Fibroblast of lung (primary cell): ENCODE measurements around the gene MCM5. TPM values are rescaled to one million over a fixed set of nuclear protein-coding genes. Genes with fewer than 3 reads are reported as not detected.

ENCODE experiments used
- DNase-seq, 2 donors: peaks; one replicate each; pipeline versions ENCODE4 v3.0.0 to v3.0.0-alpha.2; 2010; ENCODE audit warnings: low read depth in 2 of 2
- H2AFZ ChIP-seq: 2 replicates; pipeline ENCODE4 v1.5.1; 2012; ENCODE audit warnings: low read length, control low read depth, inconsistent platforms
- H3K27ac ChIP-seq: 2 replicates; pipeline ENCODE4 v1.5.1; 2011; ENCODE audit warnings: low read length, control low read depth; ENCODE audit not compliant: insufficient read depth
- H3K27me3 ChIP-seq: 2 replicates; pipeline ENCODE4 v1.5.1; 2011; ENCODE audit warnings: mild to moderate bottlenecking, low read length; ENCODE audit not compliant: control insufficient read depth, insufficient read depth
- H3K36me3 ChIP-seq: 2 replicates; pipeline ENCODE4 v1.5.1; 2011; ENCODE audit warnings: low read length; ENCODE audit not compliant: control insufficient read depth, insufficient read depth
- H3K4me1 ChIP-seq: 2 replicates; pipeline ENCODE4 v1.5.1; 2011; ENCODE audit warnings: low read length; ENCODE audit not compliant: control insufficient read depth, insufficient read depth; ENCODE audit errors: extremely low read depth
- H3K4me2 ChIP-seq: 2 replicates; pipeline ENCODE4 v1.5.1; 2011; ENCODE audit warnings: low read length, control low read depth; ENCODE audit not compliant: insufficient read depth; ENCODE audit errors: extremely low read depth
- H3K4me3 ChIP-seq, 4 experiments: fragments of 200-600 bp in 1 of 4; sonication (generic) in 1 of 4; replicated peaks in 1 of 4; 2 replicates each; pipeline ENCODE4 v1.5.1; 2011 to 2016; ENCODE audit warnings: low read length in 4 of 4, low read depth in 3 of 4, mild to moderate bottlenecking in 3 of 4, control low read depth in 2 of 4, inconsistent platforms in 1 of 4, mixed read lengths in 1 of 4; ENCODE audit not compliant: insufficient read depth in 1 of 4; ENCODE audit errors: control extremely low read depth in 1 of 4
- H3K79me2 ChIP-seq: 2 replicates; pipeline ENCODE4 v1.5.1; 2012; ENCODE audit warnings: mild to moderate bottlenecking, low read length, inconsistent platforms; ENCODE audit not compliant: control insufficient read depth, insufficient read depth
- H3K9ac ChIP-seq: 2 replicates; pipeline ENCODE4 v1.5.1; 2011; ENCODE audit warnings: mild to moderate bottlenecking, low read length, control low read depth; ENCODE audit not compliant: insufficient read depth
- H3K9me3 ChIP-seq: 2 replicates; pipeline ENCODE4 v1.5.1; 2012; ENCODE audit warnings: low read depth, low read length; ENCODE audit not compliant: control insufficient read depth, insufficient read depth
- H4K20me1 ChIP-seq: 2 replicates; pipeline ENCODE4 v1.5.1; 2011; ENCODE audit warnings: low read length; ENCODE audit not compliant: control insufficient read depth, insufficient read depth; ENCODE audit errors: extremely low read depth
- CTCF ChIP-seq, 2 donors: IDR thresholded peaks in 1 of 2; conservative IDR thresholded peaks in 1 of 2; 1 replicate in 1 of 2; 2 replicates in 1 of 2; pipeline ENCODE4 v1.5.1; 2011 to 2012; ENCODE audit warnings: low read length in 2 of 2, control low read depth in 1 of 2, inconsistent platforms in 1 of 2, low read depth in 1 of 2, mild to moderate bottlenecking in 1 of 2
- EZH2 ChIP-seq: IDR thresholded peaks from 2 replicates; pipeline ENCODE4 v1.5.1; 2012; ENCODE audit warnings: low read length, control low read depth, mild to moderate bottlenecking; ENCODE audit errors: missing control alignments
- polyA plus RNA-seq, 2 donors: library from polyadenylated mRNA; depleted of rRNA in 1 of 2; stranded (reverse) in 1 of 2; unstranded in 1 of 2; fragments of >200 nt; gene quantifications; 2 replicates each; pipeline ENCODE4 v1.2.1, GENCODE V29; 2011 to 2012; ENCODE audit warnings: missing spikeins in 1 of 2
- total RNA-seq: library from RNA; depleted of rRNA; stranded (reverse); fragments of >200 nt; gene quantifications from 2 replicates; pipeline ENCODE4 v1.2.1, GENCODE V29; 2014

MCM5 gene
- total and polyA plus RNA-seq, 2 donors (not counting 1 experiment from before 2014, with no cell fraction given): 13.4 to 21.7 TPM

GRCh38 chr22:35422145-35422544, 22.2 kb downstream of the MCM5 start:
- Histone ChIP-seq H3K27me3 (no peaks in the 10 kb centered on the region), H3K4me1 (peaks cover 4% of the 10 kb centered on the region), H2AFZ (no peak overlapping the region), H3K4me3 (no peak overlapping the region), H3K36me3 (peaks cover 23% of the 10 kb centered on the region), H4K20me1 (no peaks in the 10 kb centered on the region), H3K4me2 (no peak overlapping the region), H3K9ac (no peak overlapping the region), H3K9me3 (no peaks in the 10 kb centered on the region), H3K27ac (no peak overlapping the region), H3K79me2 (no peaks in the 10 kb centered on the region)
- no peak for TF ChIP-seq EZH2
- TF ChIP-seq CTCF (conservative IDR thresholded peaks at IDR 0.05 in 1 of 2, IDR thresholded peaks at IDR 0.05 in 1 of 2; ENCODE audit: low read depth in 1 of 2, low read length in 2 of 2): no peak
- DNase-seq: no peak

GRCh38 chr22:35422936-35423335, 23.0 kb downstream of the MCM5 start:
- H3K9ac ChIP-seq: no peak overlapping the region
- H4K20me1 ChIP-seq: no peaks in the 10 kb centered on the region
- no peaks in the 10 kb centered on the region for H3K27me3 ChIP-seq
- TF ChIP-seq CTCF (conservative IDR thresholded peaks at IDR 0.05 in 1 of 2, IDR thresholded peaks at IDR 0.05 in 1 of 2; ENCODE audit: low read depth in 1 of 2, low read length in 2 of 2): no peak
- no peak for TF ChIP-seq EZH2
- no peak overlapping the region for H3K4me2 ChIP-seq
- peaks cover 4% of the 10 kb centered on the region for H3K4me1 ChIP-seq
- H3K4me3 ChIP-seq: no peak overlapping the region
- DNase-seq: no peak
- H2AFZ ChIP-seq: no peak overlapping the region
- H3K36me3 ChIP-seq: peaks cover 23% of the 10 kb centered on the region
- no peaks in the 10 kb centered on the region for H3K79me2 ChIP-seq
- no peak overlapping the region for H3K27ac ChIP-seq
- no peaks in the 10 kb centered on the region for H3K9me3 ChIP-seq

GRCh38 chr22:35424081-35424480, 24.1 kb downstream of the MCM5 start:
- H3K79me2 ChIP-seq: no peaks in the 10 kb centered on the region
- H3K9ac ChIP-seq: no peak overlapping the region
- no peak for TF ChIP-seq CTCF (conservative IDR thresholded peaks at IDR 0.05 in 1 of 2, IDR thresholded peaks at IDR 0.05 in 1 of 2; ENCODE audit: low read depth in 1 of 2, low read length in 2 of 2)
- H3K27ac ChIP-seq: no peak overlapping the region
- no peaks in the 10 kb centered on the region for H4K20me1 ChIP-seq
- no peak for DNase-seq
- H3K4me3 ChIP-seq: no peak overlapping the region
- peaks cover 19% of the 10 kb centered on the region for H3K36me3 ChIP-seq
- H3K4me2 ChIP-seq: no peak overlapping the region
- no peaks in the 10 kb centered on the region for H3K27me3 ChIP-seq
- H2AFZ ChIP-seq: no peak overlapping the region
- no peaks in the 10 kb centered on the region for H3K9me3 ChIP-seq
- peaks cover 4% of the 10 kb centered on the region for H3K4me1 ChIP-seq
